ENCODE results near the gene SORBS1. TPM values are rescaled to one million over a fixed set of nuclear protein-coding genes. Genes with fewer than 3 reads are reported as not detected.

SORBS1 gene
- total RNA-seq, 1 experiment from 2014 or later = 39.9 TPM

- Mint-ChIP-seq H3K9me3 (no peaks in the 10 kb centered on the region), H3K27ac (no peak overlapping the region), H3K4me3 (no peak overlapping the region), H3K27me3 (ENCODE audit: low read depth) (no peaks in the 10 kb centered on the region), H3K4me1 (peaks cover 9% of the 10 kb centered on the region; the same call in 1 of the 2 replicates), H3K36me3 (peaks cover 13% of the 10 kb centered on the region)
- TF ChIP-seq ESRRA (CRISPR knock-in tag; IDR thresholded peaks at IDR 0.05; ENCODE audit: borderline replicate concordance) = no peak
- ChIA-PET POLR2A (interaction anchor here (0.5 kb wide), 1 partner anchor 78 kb away, joined by 3 read pairs; no protein-coding TSS in a partner anchor), CTCF (interaction anchor here (0.6 kb wide), 1 partner anchor 87 kb away, joined by 3 read pairs; no protein-coding TSS in a partner anchor)
- no peak for ATAC-seq
- DNase-seq (ENCODE audit: low spot score) = no peak
Measured at GRCh38 chr10:95321554-95322301, 239.4 kb downstream of the SORBS1 start.

GRCh38 chr10:95319239-95319638, 241.9 kb downstream of the SORBS1 start:
- DNase-seq (ENCODE audit: low spot score) (no peak), ATAC-seq (no peak)
- peaks cover 17% of the 10 kb centered on the region for H3K4me1 Mint-ChIP-seq
- TF ChIP-seq CREM (CRISPR knock-in tag; IDR thresholded peaks at IDR 0.05) (no peak), NR2C2 (CRISPR knock-in tag; IDR thresholded peaks at IDR 0.05) (no peak), JAZF1 (CRISPR knock-in tag; IDR thresholded peaks at IDR 0.05) (no peak), ZBTB43 (CRISPR knock-in tag; IDR thresholded peaks at IDR 0.05) (no peak), E2F5 (CRISPR knock-in tag; IDR thresholded peaks at IDR 0.05) (no peak), NR3C1 (CRISPR knock-in tag; conservative IDR thresholded peaks at IDR 0.05; ENCODE audit: low read depth) (no peak), NFATC4 (CRISPR knock-in tag; IDR thresholded peaks at IDR 0.05) (no peak)
- H3K27ac Mint-ChIP-seq = no peak overlapping the region
- no peak overlapping the region for H3K4me3 Mint-ChIP-seq
- CTCF ChIA-PET = no interaction called here
- H3K36me3 Mint-ChIP-seq = peaks cover 13% of the 10 kb centered on the region
- no peaks in the 10 kb centered on the region for H3K27me3 Mint-ChIP-seq (ENCODE audit: low read depth)
- no peaks in the 10 kb centered on the region for H3K9me3 Mint-ChIP-seq
- POLR2A ChIA-PET = no interaction called here

GRCh38 chr10:95315509-95315908, 245.7 kb downstream of the SORBS1 start:
- POLR2A ChIA-PET = interaction anchor here (1.5 kb wide), 1 partner anchor 8 kb away, joined by 3 read pairs; no protein-coding TSS in a partner anchor
- ATAC-seq = no peak
- no peak for DNase-seq (ENCODE audit: low spot score)

More at GRCh38 chr10:95315509-95315908, 245.7 kb downstream of the SORBS1 start:
- H3K4me3 Mint-ChIP-seq = no peak overlapping the region
- H3K27me3 Mint-ChIP-seq (ENCODE audit: low read depth) = no peaks in the 10 kb centered on the region
- TF ChIP-seq E2F1 (CRISPR knock-in tag; IDR thresholded peaks at IDR 0.05) (no peak), ZNF423 (CRISPR knock-in tag; IDR thresholded peaks at IDR 0.05) (no peak), EMX1 (CRISPR knock-in tag; IDR thresholded peaks at IDR 0.05) (no peak), KAT7 (CRISPR knock-in tag; IDR thresholded peaks at IDR 0.05; ENCODE audit: borderline replicate concordance) (no peak), NR3C1 (CRISPR knock-in tag; conservative IDR thresholded peaks at IDR 0.05; ENCODE audit: low read depth) (no peak), MLX (CRISPR knock-in tag; IDR thresholded peaks at IDR 0.05) (no peak)
- H3K27ac Mint-ChIP-seq = no peak overlapping the region
- peaks cover 50% of the 10 kb centered on the region for H3K4me1 Mint-ChIP-seq
- CTCF ChIA-PET = no interaction called here
- peaks cover 3% of the 10 kb centered on the region; the same call in 1 of the 2 replicates for H3K36me3 Mint-ChIP-seq
- H3K9me3 Mint-ChIP-seq = no peaks in the 10 kb centered on the region

Data from WTC11 (cell line).